Measurements from ENCODE around the gene HMGB4. TPM values are rescaled to one million over a fixed set of nuclear protein-coding genes. Genes with fewer than 3 reads are reported as not detected.

The HMGB4 gene
- total RNA-seq, 1 experiment from 2014 or later = not detected

GRCh38 chr1:33867684-33868083 is 3.8 kb downstream of the HMGB4 start:
- no peak for DNase-seq
- Histone ChIP-seq H4K20me1 (ENCODE audit: insufficient read depth) (no peaks in the 10 kb centered on the region), H3K9me3 (ENCODE audit: insufficient read depth, low read depth) (no peaks in the 10 kb centered on the region), H3K27ac (no peak overlapping the region), H3K36me3 (ENCODE audit: low read depth) (no peaks in the 10 kb centered on the region), H3F3A (ENCODE audit: insufficient read depth, low read depth) (no peaks in the 10 kb centered on the region), H3K9me2 (ENCODE audit: insufficient read depth) (no peaks in the 10 kb centered on the region), H3K4me1 (replicated peaks; ENCODE audit: insufficient read depth) (no peaks in the 10 kb centered on the region), H3K79me2 (ENCODE audit: low read depth) (no peaks in the 10 kb centered on the region), H3K27me3 (ENCODE audit: insufficient read depth, low read depth) (peaks cover 36% of the 10 kb centered on the region; the same call in 1 of the 2 replicates), H2AFZ (no peak overlapping the region), H3K4me3 (no peak overlapping the region), H3K4me2 (no peak overlapping the region)
- TF ChIP-seq EZH2 (IDR thresholded peaks at IDR 0.05; ENCODE audit: low read depth) = no peak
- TF ChIP-seq, protein P1, sequence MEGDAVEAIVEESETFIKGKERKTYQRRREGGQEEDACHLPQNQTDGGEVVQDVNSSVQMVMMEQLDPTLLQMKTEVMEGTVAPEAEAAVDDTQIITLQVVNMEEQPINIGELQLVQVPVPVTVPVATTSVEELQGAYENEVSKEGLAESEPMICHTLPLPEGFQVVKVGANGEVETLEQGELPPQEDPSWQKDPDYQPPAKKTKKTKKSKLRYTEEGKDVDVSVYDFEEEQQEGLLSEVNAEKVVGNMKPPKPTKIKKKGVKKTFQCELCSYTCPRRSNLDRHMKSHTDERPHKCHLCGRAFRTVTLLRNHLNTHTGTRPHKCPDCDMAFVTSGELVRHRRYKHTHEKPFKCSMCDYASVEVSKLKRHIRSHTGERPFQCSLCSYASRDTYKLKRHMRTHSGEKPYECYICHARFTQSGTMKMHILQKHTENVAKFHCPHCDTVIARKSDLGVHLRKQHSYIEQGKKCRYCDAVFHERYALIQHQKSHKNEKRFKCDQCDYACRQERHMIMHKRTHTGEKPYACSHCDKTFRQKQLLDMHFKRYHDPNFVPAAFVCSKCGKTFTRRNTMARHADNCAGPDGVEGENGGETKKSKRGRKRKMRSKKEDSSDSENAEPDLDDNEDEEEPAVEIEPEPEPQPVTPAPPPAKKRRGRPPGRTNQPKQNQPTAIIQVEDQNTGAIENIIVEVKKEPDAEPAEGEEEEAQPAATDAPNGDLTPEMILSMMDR (conservative IDR thresholded peaks at IDR 0.05) = no peak
- POLR2A ChIA-PET (ENCODE audit: unreplicated experiment) = no interaction called here
- intact Hi-C loops (cut with micrococcal nuclease; ENCODE audit: unreplicated experiment) = no loop called here
- CTCF ChIA-PET = no interaction called here
- no TSS peak for BruUV-seq (replicated peaks)

DNA sequence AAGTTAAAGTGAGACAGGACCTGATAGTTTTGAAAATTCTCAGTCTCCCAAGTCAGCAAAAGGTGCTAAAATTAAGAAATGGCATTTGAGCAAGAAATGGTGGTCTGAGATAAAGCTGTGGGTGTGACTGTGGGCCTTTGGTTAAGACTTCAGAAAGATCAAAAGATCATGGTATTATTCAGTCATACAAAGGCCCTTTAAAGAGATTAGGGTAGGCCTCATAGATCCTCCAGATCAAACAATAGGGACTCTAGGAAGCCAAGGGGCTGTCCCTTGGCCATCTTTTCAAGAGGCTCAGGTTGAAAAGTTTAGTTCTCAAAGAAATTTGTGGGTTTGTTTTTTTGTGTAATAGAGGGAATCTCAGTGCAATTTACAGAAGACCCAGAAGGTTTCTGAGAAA is 8.4 kb downstream of the HMGB4 start:
- Histone ChIP-seq H2AFZ (no peak overlapping the region), H3K79me2 (ENCODE audit: low read depth) (no peaks in the 10 kb centered on the region), H3K4me3 (no peak overlapping the region), H3K27ac (no peak overlapping the region), H3K4me2 (no peak overlapping the region), H4K20me1 (ENCODE audit: insufficient read depth) (no peaks in the 10 kb centered on the region), H3K4me1 (replicated peaks; ENCODE audit: insufficient read depth) (no peaks in the 10 kb centered on the region), H3K9me3 (ENCODE audit: insufficient read depth, low read depth) (no peaks in the 10 kb centered on the region), H3F3A (ENCODE audit: insufficient read depth, low read depth) (no peaks in the 10 kb centered on the region), H3K9me2 (ENCODE audit: insufficient read depth) (no peaks in the 10 kb centered on the region), H3K36me3 (ENCODE audit: low read depth) (no peaks in the 10 kb centered on the region), H3K27me3 (ENCODE audit: insufficient read depth, low read depth) (peaks cover 5% of the 10 kb centered on the region; the same call in 1 of the 2 replicates)
- ChIA-PET CTCF (no interaction called here), POLR2A (ENCODE audit: unreplicated experiment) (no interaction called here)
- no peak for TF ChIP-seq EZH2 (IDR thresholded peaks at IDR 0.05; ENCODE audit: low read depth)
- TF ChIP-seq, protein P1 (conservative IDR thresholded peaks at IDR 0.05) = no peak
- BruUV-seq (replicated peaks) = no TSS peak
- DNase-seq = no peak
- intact Hi-C loops (cut with micrococcal nuclease; ENCODE audit: unreplicated experiment) = no loop called here

DNA sequence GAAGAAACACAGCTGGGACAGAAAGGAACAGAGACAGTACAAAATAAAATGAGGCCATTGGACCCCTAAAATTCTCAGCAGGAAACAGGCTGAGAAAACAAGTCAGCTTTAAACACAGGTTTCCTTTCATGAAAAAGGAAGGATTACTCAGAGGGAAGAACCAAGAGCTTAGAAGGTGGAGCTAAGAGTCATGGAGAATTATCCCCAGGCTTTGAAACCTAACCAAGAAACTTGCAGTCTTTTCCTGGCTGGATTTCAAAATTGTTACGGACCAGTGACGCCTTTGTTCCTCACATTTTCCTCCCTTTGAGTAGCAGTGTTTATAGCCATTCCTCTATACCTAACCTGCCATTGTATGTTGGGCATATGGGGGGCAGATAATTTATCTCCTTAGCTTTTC is 8.8 kb downstream of the HMGB4 start:
- TF ChIP-seq, protein P1 (conservative IDR thresholded peaks at IDR 0.05) = no peak
- no peak for TF ChIP-seq EZH2 (IDR thresholded peaks at IDR 0.05; ENCODE audit: low read depth)
- Histone ChIP-seq H3K4me1 (replicated peaks; ENCODE audit: insufficient read depth) (no peaks in the 10 kb centered on the region), H3K4me3 (no peak overlapping the region), H3K9me3 (ENCODE audit: insufficient read depth, low read depth) (no peaks in the 10 kb centered on the region), H2AFZ (no peak overlapping the region), H3K27me3 (ENCODE audit: insufficient read depth, low read depth) (peaks cover 7% of the 10 kb centered on the region; the same call in 1 of the 2 replicates), H3K27ac (no peak overlapping the region), H3K4me2 (no peak overlapping the region), H3K36me3 (ENCODE audit: low read depth) (no peaks in the 10 kb centered on the region), H4K20me1 (ENCODE audit: insufficient read depth) (no peaks in the 10 kb centered on the region), H3K9me2 (ENCODE audit: insufficient read depth) (no peaks in the 10 kb centered on the region), H3F3A (ENCODE audit: insufficient read depth, low read depth) (no peaks in the 10 kb centered on the region), H3K79me2 (ENCODE audit: low read depth) (no peaks in the 10 kb centered on the region)
- BruUV-seq (replicated peaks) = no TSS peak
- ChIA-PET POLR2A (ENCODE audit: unreplicated experiment) (no interaction called here), CTCF (no interaction called here)
- intact Hi-C loops (cut with micrococcal nuclease; ENCODE audit: unreplicated experiment) = no loop called here
- DNase-seq = no peak
